HL-60 (cell line): ENCODE measurements around the gene PIGH.

Experiments
- DNase-seq, 2 experiments: peaks; one replicate each; pipeline ENCODE4 v3.0.0-alpha.2; 2010 to 2020; ENCODE audit warnings: low read depth in 1 of 2, low spot score in 1 of 2
- H3K27ac ChIP-seq: fragments of 250-450 bp; sonication (Bioruptor Pico); replicated peaks from 2 replicates; pipeline ENCODE4 v1.5.1; 2020; ENCODE audit warnings: mild to moderate bottlenecking, moderate library complexity
- H3K27me3 ChIP-seq: fragments of 250-450 bp; sonication (Bioruptor Pico); 2 replicates; pipeline ENCODE4 v1.5.1; 2021; ENCODE audit warnings: mild to moderate bottlenecking, moderate library complexity; ENCODE audit not compliant: insufficient read depth, poor library complexity, severe bottlenecking
- H3K4me3 ChIP-seq: replicated peaks from 2 replicates; pipeline ENCODE4 v1.5.1; 2011; ENCODE audit warnings: mild to moderate bottlenecking, control low read depth, low read length; ENCODE audit not compliant: insufficient read depth
- GABPA ChIP-seq: IDR thresholded peaks from 2 replicates; pipeline ENCODE4 v1.6.1; 2012; ENCODE audit warnings: low read depth
- POLR2AphosphoS5 ChIP-seq: IDR thresholded peaks from 2 replicates; pipeline ENCODE4 v1.6.1; 2012; ENCODE audit warnings: low read depth
- SPI1 ChIP-seq: IDR thresholded peaks from 2 replicates; pipeline ENCODE4 v1.6.1; 2012; ENCODE audit warnings: low read depth, mild to moderate bottlenecking, borderline replicate concordance
- TF ChIP-seq, protein P1 (sequence below): IDR thresholded peaks from 2 replicates; pipeline ENCODE4 v1.6.1; 2012; ENCODE audit warnings: low read depth; ENCODE audit not compliant: insufficient replicate concordance
- TF ChIP-seq, protein P2 (sequence below): IDR thresholded peaks from one replicate; pipeline ENCODE4 v1.5.1; 2011; ENCODE audit warnings: low read length, control low read depth, inconsistent platforms; ENCODE audit not compliant: insufficient read depth

PIGH gene

DNA sequence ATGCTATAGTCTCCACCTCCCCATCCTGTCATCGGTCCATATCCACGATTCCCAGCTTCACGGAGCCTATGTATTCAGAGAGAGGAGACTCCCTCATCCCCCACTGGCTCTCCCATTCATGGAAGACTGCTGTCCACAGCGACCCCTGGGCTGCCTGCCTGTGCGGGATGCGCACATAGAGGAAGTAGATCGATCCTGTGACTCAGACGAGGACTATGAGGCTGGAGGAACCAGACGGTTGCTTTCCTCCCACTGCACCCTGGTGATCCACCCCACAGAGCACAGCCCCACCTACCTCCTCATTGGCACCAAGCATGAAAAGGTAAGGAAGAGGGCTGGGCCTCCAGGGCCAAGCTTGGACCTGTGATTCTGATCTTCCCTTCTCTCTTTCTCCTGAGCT, 24.4 kb downstream of the PIGH start:
- no peak for TF ChIP-seq POLR2AphosphoS5
- TF ChIP-seq, protein P1, sequence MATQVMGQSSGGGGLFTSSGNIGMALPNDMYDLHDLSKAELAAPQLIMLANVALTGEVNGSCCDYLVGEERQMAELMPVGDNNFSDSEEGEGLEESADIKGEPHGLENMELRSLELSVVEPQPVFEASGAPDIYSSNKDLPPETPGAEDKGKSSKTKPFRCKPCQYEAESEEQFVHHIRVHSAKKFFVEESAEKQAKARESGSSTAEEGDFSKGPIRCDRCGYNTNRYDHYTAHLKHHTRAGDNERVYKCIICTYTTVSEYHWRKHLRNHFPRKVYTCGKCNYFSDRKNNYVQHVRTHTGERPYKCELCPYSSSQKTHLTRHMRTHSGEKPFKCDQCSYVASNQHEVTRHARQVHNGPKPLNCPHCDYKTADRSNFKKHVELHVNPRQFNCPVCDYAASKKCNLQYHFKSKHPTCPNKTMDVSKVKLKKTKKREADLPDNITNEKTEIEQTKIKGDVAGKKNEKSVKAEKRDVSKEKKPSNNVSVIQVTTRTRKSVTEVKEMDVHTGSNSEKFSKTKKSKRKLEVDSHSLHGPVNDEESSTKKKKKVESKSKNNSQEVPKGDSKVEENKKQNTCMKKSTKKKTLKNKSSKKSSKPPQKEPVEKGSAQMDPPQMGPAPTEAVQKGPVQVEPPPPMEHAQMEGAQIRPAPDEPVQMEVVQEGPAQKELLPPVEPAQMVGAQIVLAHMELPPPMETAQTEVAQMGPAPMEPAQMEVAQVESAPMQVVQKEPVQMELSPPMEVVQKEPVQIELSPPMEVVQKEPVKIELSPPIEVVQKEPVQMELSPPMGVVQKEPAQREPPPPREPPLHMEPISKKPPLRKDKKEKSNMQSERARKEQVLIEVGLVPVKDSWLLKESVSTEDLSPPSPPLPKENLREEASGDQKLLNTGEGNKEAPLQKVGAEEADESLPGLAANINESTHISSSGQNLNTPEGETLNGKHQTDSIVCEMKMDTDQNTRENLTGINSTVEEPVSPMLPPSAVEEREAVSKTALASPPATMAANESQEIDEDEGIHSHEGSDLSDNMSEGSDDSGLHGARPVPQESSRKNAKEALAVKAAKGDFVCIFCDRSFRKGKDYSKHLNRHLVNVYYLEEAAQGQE: no peak
- no peak for TF ChIP-seq GABPA
- TF ChIP-seq, protein P2, sequence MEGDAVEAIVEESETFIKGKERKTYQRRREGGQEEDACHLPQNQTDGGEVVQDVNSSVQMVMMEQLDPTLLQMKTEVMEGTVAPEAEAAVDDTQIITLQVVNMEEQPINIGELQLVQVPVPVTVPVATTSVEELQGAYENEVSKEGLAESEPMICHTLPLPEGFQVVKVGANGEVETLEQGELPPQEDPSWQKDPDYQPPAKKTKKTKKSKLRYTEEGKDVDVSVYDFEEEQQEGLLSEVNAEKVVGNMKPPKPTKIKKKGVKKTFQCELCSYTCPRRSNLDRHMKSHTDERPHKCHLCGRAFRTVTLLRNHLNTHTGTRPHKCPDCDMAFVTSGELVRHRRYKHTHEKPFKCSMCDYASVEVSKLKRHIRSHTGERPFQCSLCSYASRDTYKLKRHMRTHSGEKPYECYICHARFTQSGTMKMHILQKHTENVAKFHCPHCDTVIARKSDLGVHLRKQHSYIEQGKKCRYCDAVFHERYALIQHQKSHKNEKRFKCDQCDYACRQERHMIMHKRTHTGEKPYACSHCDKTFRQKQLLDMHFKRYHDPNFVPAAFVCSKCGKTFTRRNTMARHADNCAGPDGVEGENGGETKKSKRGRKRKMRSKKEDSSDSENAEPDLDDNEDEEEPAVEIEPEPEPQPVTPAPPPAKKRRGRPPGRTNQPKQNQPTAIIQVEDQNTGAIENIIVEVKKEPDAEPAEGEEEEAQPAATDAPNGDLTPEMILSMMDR: no peak
- TF ChIP-seq SPI1: no peak
- H3K27me3 ChIP-seq: no peaks in the 10 kb centered on the region
- no peak overlapping the region for H3K4me3 ChIP-seq
- DNase-seq: no peak
- H3K27ac ChIP-seq: no peak overlapping the region

DNA sequence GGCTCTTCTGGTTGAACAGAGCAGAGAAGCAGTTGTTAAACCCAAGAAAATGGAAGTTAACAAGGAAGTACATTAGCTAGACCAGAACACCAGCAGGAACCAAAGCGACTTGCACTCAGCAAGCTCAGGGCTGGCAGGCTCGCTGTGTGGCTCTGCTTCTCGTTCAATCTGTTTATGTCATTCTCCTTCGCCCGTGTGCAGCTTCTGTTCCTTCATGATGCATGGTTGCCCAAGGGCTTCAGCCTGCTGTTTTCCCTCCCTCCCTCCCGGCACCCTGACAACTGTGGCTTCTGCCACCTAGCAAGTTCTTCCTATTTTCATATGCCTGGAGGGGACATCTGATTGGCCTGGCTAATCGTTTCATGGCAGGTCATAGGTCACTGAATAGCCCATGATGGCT, 25.3 kb downstream of the PIGH start:
- DNase-seq: peak in 1 of 2 experiments; percentile 1
- TF ChIP-seq SPI1 (no peak), GABPA (no peak), POLR2AphosphoS5 (no peak)
- TF ChIP-seq, protein P1: no peak
- TF ChIP-seq, protein P2: no peak
- Histone ChIP-seq H3K27me3 (no peaks in the 10 kb centered on the region), H3K27ac (no peak overlapping the region), H3K4me3 (no peak overlapping the region)

DNA sequence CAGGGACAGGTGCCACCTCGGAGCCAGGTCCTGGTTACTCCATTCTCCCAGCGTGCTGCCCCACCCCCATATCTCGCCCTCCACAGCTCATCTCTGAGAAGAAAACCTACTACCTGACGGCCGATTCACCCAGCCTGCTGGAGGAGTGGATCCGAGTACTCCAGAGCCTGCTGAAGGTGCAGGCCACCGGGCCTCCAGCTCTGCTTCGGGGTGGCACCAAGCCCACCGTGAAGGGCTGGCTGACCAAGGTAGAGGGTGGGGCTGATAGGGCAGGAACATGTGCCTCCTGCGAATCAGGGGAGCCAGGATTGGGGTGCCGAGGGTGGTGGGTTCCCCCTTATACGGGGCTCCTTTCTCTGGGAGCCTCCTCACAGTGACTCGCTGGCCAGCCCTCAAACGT, 25.9 kb downstream of the PIGH start:
- TF ChIP-seq, protein P2: no peak
- no peak for TF ChIP-seq GABPA
- no peak for TF ChIP-seq SPI1
- TF ChIP-seq, protein P1: no peak
- no peak for TF ChIP-seq POLR2AphosphoS5
- Histone ChIP-seq H3K27ac (no peak overlapping the region), H3K27me3 (no peaks in the 10 kb centered on the region), H3K4me3 (no peak overlapping the region)
- no peak for DNase-seq
